GM23338 (cell line): Measurements from ENCODE around the gene TPP2. TPM values are rescaled to one million over a fixed set of nuclear protein-coding genes. Genes with fewer than 3 reads are reported as not detected.

Experiments
- ATAC-seq: fragments of 200-7000 bp; cut with Tn5 transposase; 3 replicates; pipeline ENCODE4 v1.9.1; 2020
- DNase-seq: peaks from one replicate; pipeline ENCODE4 v3.0.0-alpha.2; 2015; ENCODE audit warnings: low spot score
- H2AFZ ChIP-seq: fragments of 200-600 bp; sonication (generic); 2 replicates; pipeline ENCODE4 v1.8.0; 2016; ENCODE audit warnings: antibody characterized with exemption, mild to moderate bottlenecking, moderate library complexity
- H3F3A ChIP-seq: fragments of 200-600 bp; sonication (generic); replicated peaks from 2 replicates; pipeline ENCODE4 v1.8.0; 2017; ENCODE audit warnings: antibody characterized with exemption, mixed run types, low read depth
- H3K27ac ChIP-seq: fragments of 200-600 bp; sonication (generic); 2 replicates; pipeline ENCODE4 v1.6.1; 2016; ENCODE audit warnings: low read depth
- H3K27me3 ChIP-seq: fragments of 200-600 bp; sonication (generic); 2 replicates; pipeline ENCODE4 v1.8.0; 2016; ENCODE audit warnings: mild to moderate bottlenecking, mixed run types, moderate library complexity; ENCODE audit not compliant: insufficient read depth
- H3K36me3 ChIP-seq: fragments of 200-600 bp; sonication (generic); 2 replicates; pipeline ENCODE4 v1.8.0; 2016; ENCODE audit warnings: mild to moderate bottlenecking; ENCODE audit not compliant: insufficient read depth
- H3K4me1 ChIP-seq: fragments of 200-600 bp; sonication (generic); 2 replicates; pipeline ENCODE4 v1.8.0; 2016; ENCODE audit warnings: mild to moderate bottlenecking, moderate library complexity; ENCODE audit not compliant: insufficient read depth
- H3K4me2 ChIP-seq: fragments of 200-600 bp; sonication (generic); 2 replicates; pipeline ENCODE4 v1.7.1; 2017; ENCODE audit warnings: mixed run types
- H3K4me3 ChIP-seq: fragments of 200-600 bp; sonication (generic); 2 replicates; pipeline ENCODE4 v1.6.1; 2016; ENCODE audit warnings: mixed run types
- H3K79me2 ChIP-seq: fragments of 200-600 bp; sonication (generic); replicated peaks from 2 replicates; pipeline ENCODE4 v1.8.0; 2017; ENCODE audit warnings: mild to moderate bottlenecking; ENCODE audit not compliant: insufficient read depth
- H3K9me2 ChIP-seq: fragments of 200-600 bp; sonication (generic); 2 replicates; pipeline ENCODE4 v1.8.0; 2017; ENCODE audit not compliant: insufficient read depth
- H4K20me1 ChIP-seq: fragments of 200-600 bp; sonication (generic); replicated peaks from 2 replicates; pipeline ENCODE4 v1.8.0; 2017; ENCODE audit warnings: mild to moderate bottlenecking; ENCODE audit not compliant: insufficient read depth
- H3K27ac Mint-ChIP-seq: 2 replicates; pipeline ENCODE4 v1.8.0; 2020; ENCODE audit warnings: inconsistent platforms, mild to moderate bottlenecking, moderate library complexity, mixed read lengths
- H3K27me3 Mint-ChIP-seq: 3 replicates; pipeline ENCODE4 v1.8.0; 2022; ENCODE audit warnings: low read depth, mild to moderate bottlenecking, moderate library complexity, mixed read lengths, inconsistent platforms; ENCODE audit not compliant: insufficient read depth, poor library complexity
- H3K36me3 Mint-ChIP-seq: 3 replicates; pipeline ENCODE4 v1.8.0; 2021; ENCODE audit warnings: low read depth, mild to moderate bottlenecking, inconsistent platforms, moderate library complexity, mixed read lengths
- H3K4me1 Mint-ChIP-seq: 3 replicates; pipeline ENCODE4 v1.8.0; 2020; ENCODE audit warnings: mild to moderate bottlenecking, inconsistent platforms, mixed read lengths
- H3K4me3 Mint-ChIP-seq: 3 replicates; pipeline ENCODE4 v1.8.0; 2021; ENCODE audit warnings: moderate library complexity, mild to moderate bottlenecking, inconsistent platforms, mixed read lengths
- H3K9me3 Mint-ChIP-seq: 3 replicates; pipeline ENCODE4 v1.8.0; 2020; ENCODE audit warnings: moderate library complexity, mild to moderate bottlenecking, inconsistent platforms, mixed read lengths
- NANOG ChIP-seq: IDR thresholded peaks from 2 replicates; pipeline ENCODE4 v1.6.1; 2016; ENCODE audit warnings: antibody characterized with exemption, borderline replicate concordance
- ZNF331 ChIP-seq: fragments of 250-450 bp; sonication (Bioruptor Pico); IDR thresholded peaks from 2 replicates; pipeline ENCODE4 v1.5.0; 2020; ENCODE audit warnings: low read depth, mild to moderate bottlenecking, moderate library complexity
- polyA plus RNA-seq: library from polyadenylated mRNA; unstranded; fragments of >200 nt; fragmentation: Nextera tagmentation; extraction: Ambion mirVana; gene quantifications from 2 replicates; pipeline ENCODE4 v1.2.1, GENCODE V29; 2016
- total RNA-seq: library from RNA; depleted of rRNA; stranded (reverse); fragments of >200 nt; shearing (Covaris generic); gene quantifications from 2 replicates; pipeline ENCODE4 v1.2.3, GENCODE V29; 2014
- TF ChIP-seq, protein P1 (sequence below), 2 experiments: fragments of 200-600 bp in 1 of 2; sonication (generic) in 1 of 2; conservative IDR thresholded peaks; 2 replicates each; pipeline versions ENCODE4 v1.5.1 to v1.6.1; 2016 to 2017; ENCODE audit warnings: antibody characterized with exemption in 2 of 2, low read depth in 2 of 2, mild to moderate bottlenecking in 2 of 2, moderate library complexity in 1 of 2
- TF ChIP-seq, protein P2 (sequence below): IDR thresholded peaks from one replicate; pipeline ENCODE4 v1.6.1; 2018; ENCODE audit warnings: antibody characterized with exemption; ENCODE audit not compliant: unreplicated experiment
- TF ChIP-seq, protein P3 (sequence below): IDR thresholded peaks from 2 replicates; pipeline ENCODE4 v1.6.1; 2016; ENCODE audit warnings: antibody characterized with exemption

Gene TPP2
- total and polyA plus RNA-seq, 2 experiments from 2014 or later, result 56.6 to 111 TPM

DNA sequence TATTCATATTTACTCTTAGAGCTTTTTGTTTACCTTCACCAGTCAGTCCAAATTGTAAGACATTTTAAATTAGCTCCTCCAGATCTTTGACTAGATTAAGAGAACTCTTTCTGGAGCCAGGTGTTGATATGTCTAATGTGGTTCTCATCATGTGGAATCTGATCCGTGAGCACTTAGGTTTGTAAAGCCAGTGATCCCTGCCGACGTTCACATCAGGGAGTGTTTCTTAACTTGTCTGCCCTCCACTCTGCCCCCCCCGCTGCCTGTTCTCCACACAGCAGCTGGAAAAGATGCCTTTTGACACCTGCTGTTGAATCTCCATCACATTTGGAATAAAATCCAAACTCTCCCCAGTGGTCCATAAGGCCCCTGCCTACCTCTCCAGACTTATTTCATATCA is 80.3 kb downstream of the TPP2 start (continued):
- TF ChIP-seq NANOG, result no peak
- TF ChIP-seq, protein P1, sequence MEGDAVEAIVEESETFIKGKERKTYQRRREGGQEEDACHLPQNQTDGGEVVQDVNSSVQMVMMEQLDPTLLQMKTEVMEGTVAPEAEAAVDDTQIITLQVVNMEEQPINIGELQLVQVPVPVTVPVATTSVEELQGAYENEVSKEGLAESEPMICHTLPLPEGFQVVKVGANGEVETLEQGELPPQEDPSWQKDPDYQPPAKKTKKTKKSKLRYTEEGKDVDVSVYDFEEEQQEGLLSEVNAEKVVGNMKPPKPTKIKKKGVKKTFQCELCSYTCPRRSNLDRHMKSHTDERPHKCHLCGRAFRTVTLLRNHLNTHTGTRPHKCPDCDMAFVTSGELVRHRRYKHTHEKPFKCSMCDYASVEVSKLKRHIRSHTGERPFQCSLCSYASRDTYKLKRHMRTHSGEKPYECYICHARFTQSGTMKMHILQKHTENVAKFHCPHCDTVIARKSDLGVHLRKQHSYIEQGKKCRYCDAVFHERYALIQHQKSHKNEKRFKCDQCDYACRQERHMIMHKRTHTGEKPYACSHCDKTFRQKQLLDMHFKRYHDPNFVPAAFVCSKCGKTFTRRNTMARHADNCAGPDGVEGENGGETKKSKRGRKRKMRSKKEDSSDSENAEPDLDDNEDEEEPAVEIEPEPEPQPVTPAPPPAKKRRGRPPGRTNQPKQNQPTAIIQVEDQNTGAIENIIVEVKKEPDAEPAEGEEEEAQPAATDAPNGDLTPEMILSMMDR (conservative IDR thresholded peaks at IDR 0.05; ENCODE audit: low read depth in 2 of 2), result no peak
- no peak for TF ChIP-seq ZNF331
- TF ChIP-seq, protein P2, sequence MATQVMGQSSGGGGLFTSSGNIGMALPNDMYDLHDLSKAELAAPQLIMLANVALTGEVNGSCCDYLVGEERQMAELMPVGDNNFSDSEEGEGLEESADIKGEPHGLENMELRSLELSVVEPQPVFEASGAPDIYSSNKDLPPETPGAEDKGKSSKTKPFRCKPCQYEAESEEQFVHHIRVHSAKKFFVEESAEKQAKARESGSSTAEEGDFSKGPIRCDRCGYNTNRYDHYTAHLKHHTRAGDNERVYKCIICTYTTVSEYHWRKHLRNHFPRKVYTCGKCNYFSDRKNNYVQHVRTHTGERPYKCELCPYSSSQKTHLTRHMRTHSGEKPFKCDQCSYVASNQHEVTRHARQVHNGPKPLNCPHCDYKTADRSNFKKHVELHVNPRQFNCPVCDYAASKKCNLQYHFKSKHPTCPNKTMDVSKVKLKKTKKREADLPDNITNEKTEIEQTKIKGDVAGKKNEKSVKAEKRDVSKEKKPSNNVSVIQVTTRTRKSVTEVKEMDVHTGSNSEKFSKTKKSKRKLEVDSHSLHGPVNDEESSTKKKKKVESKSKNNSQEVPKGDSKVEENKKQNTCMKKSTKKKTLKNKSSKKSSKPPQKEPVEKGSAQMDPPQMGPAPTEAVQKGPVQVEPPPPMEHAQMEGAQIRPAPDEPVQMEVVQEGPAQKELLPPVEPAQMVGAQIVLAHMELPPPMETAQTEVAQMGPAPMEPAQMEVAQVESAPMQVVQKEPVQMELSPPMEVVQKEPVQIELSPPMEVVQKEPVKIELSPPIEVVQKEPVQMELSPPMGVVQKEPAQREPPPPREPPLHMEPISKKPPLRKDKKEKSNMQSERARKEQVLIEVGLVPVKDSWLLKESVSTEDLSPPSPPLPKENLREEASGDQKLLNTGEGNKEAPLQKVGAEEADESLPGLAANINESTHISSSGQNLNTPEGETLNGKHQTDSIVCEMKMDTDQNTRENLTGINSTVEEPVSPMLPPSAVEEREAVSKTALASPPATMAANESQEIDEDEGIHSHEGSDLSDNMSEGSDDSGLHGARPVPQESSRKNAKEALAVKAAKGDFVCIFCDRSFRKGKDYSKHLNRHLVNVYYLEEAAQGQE, result no peak

GRCh38 chr13:102678339-102679107 is 81.7 kb downstream of the TPP2 start:
- no peaks in the 10 kb centered on the region for H3K79me2 ChIP-seq
- no peak overlapping the region for H3K4me2 ChIP-seq
- 0 out of 2 replicates have a peak, but pooled peaks cover 3% of the 10 kb centered on the region for H3F3A ChIP-seq
- Mint-ChIP-seq H3K4me3 (no peak overlapping the region), H3K4me1 (no peaks in the 10 kb centered on the region), H3K9me3 (no peaks in the 10 kb centered on the region; the same call in 2 of the 3 replicates), H3K36me3 (peaks cover 36% of the 10 kb centered on the region), H3K27ac (no peak overlapping the region), H3K27me3 (no peaks in the 10 kb centered on the region)
- no peaks in the 10 kb centered on the region for H3K4me1 ChIP-seq
- H3K4me3 ChIP-seq, result no peak overlapping the region
- H3K27me3 ChIP-seq, result no peaks in the 10 kb centered on the region
- H2AFZ ChIP-seq, result no peak overlapping the region
- no peaks in the 10 kb centered on the region for H3K9me2 ChIP-seq
- TF ChIP-seq, protein P3, sequence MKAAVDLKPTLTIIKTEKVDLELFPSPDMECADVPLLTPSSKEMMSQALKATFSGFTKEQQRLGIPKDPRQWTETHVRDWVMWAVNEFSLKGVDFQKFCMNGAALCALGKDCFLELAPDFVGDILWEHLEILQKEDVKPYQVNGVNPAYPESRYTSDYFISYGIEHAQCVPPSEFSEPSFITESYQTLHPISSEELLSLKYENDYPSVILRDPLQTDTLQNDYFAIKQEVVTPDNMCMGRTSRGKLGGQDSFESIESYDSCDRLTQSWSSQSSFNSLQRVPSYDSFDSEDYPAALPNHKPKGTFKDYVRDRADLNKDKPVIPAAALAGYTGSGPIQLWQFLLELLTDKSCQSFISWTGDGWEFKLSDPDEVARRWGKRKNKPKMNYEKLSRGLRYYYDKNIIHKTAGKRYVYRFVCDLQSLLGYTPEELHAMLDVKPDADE, result no peak
- no peaks in the 10 kb centered on the region for H4K20me1 ChIP-seq
- DNase-seq (no peak), ATAC-seq (no peak)
- no peak overlapping the region for H3K27ac ChIP-seq
- peaks cover 27% of the 10 kb centered on the region for H3K36me3 ChIP-seq
